CD4-positive, alpha-beta T cell treated with Interleukin-12 subunit alpha and Interleukin-12 subunit beta, for 1 hour (primary cell): ENCODE results near the gene TBX6.
"Not testable (repeated sequence)": the region's sequence is repeated elsewhere in the genome, so short reads cannot be mapped to it uniquely, and the experiment has no call there.

Source experiments
- DNase-seq: peaks from one replicate; pipeline ENCODE4 v3.0.0-alpha.2; 2020

TBX6 gene

GRCh38 chr16:30065102-30065942 is 26.4 kb downstream of the TBX6 start, which contains the start of gene ALDOA:
ALDOA (plus strand) TSS chr16:30065760; CDS start chr16:30066898, 1,138 bp downstream.
- DNase-seq = peak; percentile 95

GRCh38 chr16:30064729-30065101 is 27.0 kb downstream of the TBX6 start:
- no peak for DNase-seq

GRCh38 chr16:30063893-30064728 is 27.6 kb downstream of the TBX6 start:
- peak; percentile 75 for DNase-seq

- no peak for DNase-seq
Measured at GRCh38 chr16:30063278-30063892, 28.3 kb downstream of the TBX6 start.

- DNase-seq = no peak
Measured at GRCh38 chr16:30060836-30061554, 30.7 kb downstream of the TBX6 start.

- DNase-seq = no peak
Measured at GRCh38 chr16:30060346-30060745, 31.4 kb downstream of the TBX6 start.

GRCh38 chr16:30054959-30055553 is 36.7 kb downstream of the TBX6 start:
- peak; percentile 52 for DNase-seq

- DNase-seq = no peak
Measured at GRCh38 chr16:30054451-30054850, 37.3 kb downstream of the TBX6 start.

GRCh38 chr16:30053376-30054015 is 38.2 kb downstream of the TBX6 start:
- DNase-seq = no peak

- peak; percentile 90 for DNase-seq
Measured at GRCh38 chr16:30052671-30053372, 38.9 kb downstream of the TBX6 start.

- no peak for DNase-seq
Measured at GRCh38 chr16:30051518-30051917, 40.2 kb downstream of the TBX6 start.

GRCh38 chr16:30049871-30050270 is 41.9 kb downstream of the TBX6 start:
- DNase-seq = no peak

- DNase-seq = no peak
Measured at GRCh38 chr16:30046588-30046987, 45.1 kb downstream of the TBX6 start.

GRCh38 chr16:30046178-30046577 is 45.5 kb downstream of the TBX6 start:
- no peak for DNase-seq

GRCh38 chr16:30041841-30042240 is 49.9 kb downstream of the TBX6 start:
- DNase-seq = peak; percentile 49

GRCh38 chr16:30040690-30041089 is 51.0 kb downstream of the TBX6 start:
- DNase-seq = not testable (repeated sequence)

- DNase-seq = no peak
Measured at GRCh38 chr16:30040221-30040620, 51.5 kb downstream of the TBX6 start.
